OCI-LY7 (cell line): ENCODE measurements around the gene ASL. TPM values are rescaled to one million over a fixed set of nuclear protein-coding genes. Genes with fewer than 3 reads are reported as not detected.
"Not testable (repeated sequence)": the region's sequence is repeated elsewhere in the genome, so short reads cannot be mapped to it uniquely, and the experiment has no call there.

ENCODE experiments used
- BruUV-seq: library from RNA; stranded (reverse); fragments of 400-500 nt; replicated peaks from 2 replicates; lab custom pipeline; 2021; lab: Mats Ljungman, UMichigan
- CTCF ChIA-PET: fragments of 300-600 bp; sonication (Branson Sonifier 250); formaldehyde crosslinking; loops from one replicate; lab custom pipeline; 2022; ENCODE audit warnings: antibody characterized with exemption; ENCODE audit not compliant: unreplicated experiment; lab: Charles Lee
- POLR2A ChIA-PET: fragments of 300-600 bp; sonication (Branson Sonifier 250); formaldehyde crosslinking; loops from one replicate; lab custom pipeline; 2022; ENCODE audit warnings: antibody characterized with exemption; lab: Charles Lee
- DNase-seq: peaks from one replicate; pipeline ENCODE4 v3.0.0-alpha.2; 2015; ENCODE audit warnings: low spot score
- H2AFZ ChIP-seq: fragments of 200-600 bp; sonication (generic), shearing (Covaris generic); 2 replicates; pipeline ENCODE4 v1.6.1; 2014; ENCODE audit warnings: mild to moderate bottlenecking, antibody characterized with exemption, low read length, moderate library complexity
- H3K27ac ChIP-seq: fragments of 200-600 bp; sonication (generic); 2 replicates; pipeline ENCODE4 v1.5.1; 2014; ENCODE audit warnings: mixed run types, low read depth, mild to moderate bottlenecking, moderate library complexity, low read length, inconsistent platforms; ENCODE audit not compliant: poor library complexity, severe bottlenecking
- H3K36me3 ChIP-seq: fragments of 200-600 bp; sonication (generic); 2 replicates; pipeline ENCODE4 v1.6.1; 2014; ENCODE audit warnings: mild to moderate bottlenecking, antibody characterized with exemption, low read length, moderate library complexity, mixed read lengths; ENCODE audit not compliant: insufficient read depth
- H3K4me1 ChIP-seq: fragments of 200-600 bp; sonication (generic); 2 replicates; pipeline ENCODE4 v1.5.1; 2014; ENCODE audit warnings: mild to moderate bottlenecking, low read length; ENCODE audit not compliant: insufficient read depth, poor library complexity, severe bottlenecking
- H3K4me2 ChIP-seq: fragments of 200-600 bp; sonication (generic); 2 replicates; pipeline ENCODE4 v1.6.1; 2014; ENCODE audit warnings: mild to moderate bottlenecking, low read length
- H3K4me3 ChIP-seq: fragments of 200-600 bp; sonication (generic); 2 replicates; pipeline ENCODE4 v1.5.1; 2014; ENCODE audit warnings: mild to moderate bottlenecking, low read depth, low read length; ENCODE audit not compliant: poor library complexity, severe bottlenecking
- H3K79me2 ChIP-seq: fragments of 200-600 bp; sonication (generic); 2 replicates; pipeline ENCODE4 v1.6.1; 2016; ENCODE audit warnings: low read depth, mild to moderate bottlenecking, low read length, moderate library complexity, mixed read lengths; ENCODE audit not compliant: insufficient read depth
- H3K9me2 ChIP-seq: fragments of 200-600 bp; sonication (generic); 2 replicates; pipeline ENCODE4 v1.6.1; 2016; ENCODE audit warnings: mild to moderate bottlenecking, low read length, mixed read lengths; ENCODE audit not compliant: insufficient read depth
- H3K9me3 ChIP-seq: fragments of 200-600 bp; sonication (generic); 2 replicates; pipeline ENCODE4 v1.6.1; 2014; ENCODE audit warnings: mild to moderate bottlenecking, mixed run types, low read length, mixed read lengths
- H4K20me1 ChIP-seq: fragments of 200-600 bp; sonication (generic); 2 replicates; pipeline ENCODE4 v1.6.1; 2014; ENCODE audit warnings: mild to moderate bottlenecking, antibody characterized with exemption, low read length, moderate library complexity, mixed read lengths; ENCODE audit not compliant: insufficient read depth
- EZH2phosphoT487 ChIP-seq: fragments of 200-600 bp; sonication (generic); IDR thresholded peaks from 2 replicates; pipeline ENCODE4 v1.6.1; 2018; ENCODE audit warnings: low read depth, borderline replicate concordance, mild to moderate bottlenecking, mixed run types, antibody characterized with exemption, low read length, moderate library complexity, mixed read lengths
- intact Hi-C: fragments of 100-400 bp; cut with micrococcal nuclease; formaldehyde crosslinking; loops from one replicate; pipeline ENCODE4 v1.10.0; 2022; ENCODE audit not compliant: unreplicated experiment
- total RNA-seq, 2 experiments: library from RNA; depleted of rRNA in 1 of 2; stranded (reverse); fragments of >200 nt in 1 of 2; shearing (Covaris generic) in 1 of 2; gene quantifications; 2 replicates each; pipeline ENCODE4 v1.2.3, GENCODE V29; 2014 to 2022
- TF ChIP-seq, protein P1 (sequence below): fragments of 200-600 bp; sonication (generic); conservative IDR thresholded peaks from 2 replicates; pipeline ENCODE4 v1.5.1; 2014; ENCODE audit warnings: mild to moderate bottlenecking, antibody characterized with exemption, low read length, moderate library complexity, mixed read lengths

Gene ASL
- total RNA-seq, 2 experiments from 2014 or later: 22.2 to 25.7 TPM

GRCh38 chr7:66099551-66100407, 24.2 kb downstream of the ASL start:
- Histone ChIP-seq H3K79me2 (no peaks in the 10 kb centered on the region), H3K9me3 (no peaks in the 10 kb centered on the region), H3K4me3 (peak overlapping the region; percentile 53), H4K20me1 (no peaks in the 10 kb centered on the region), H3K9me2 (no peaks in the 10 kb centered on the region), H3K27ac (peak overlapping the region; percentile 24), H2AFZ (peak overlapping the region; percentile 79), H3K4me2 (peak overlapping the region; percentile 57), H3K4me1 (peaks cover 12% of the 10 kb centered on the region), H3K36me3 (no peaks in the 10 kb centered on the region)
- intact Hi-C loops: no loop called here
- POLR2A ChIA-PET: no interaction called here
- peak; percentile 48 for DNase-seq
- TF ChIP-seq, protein P1, sequence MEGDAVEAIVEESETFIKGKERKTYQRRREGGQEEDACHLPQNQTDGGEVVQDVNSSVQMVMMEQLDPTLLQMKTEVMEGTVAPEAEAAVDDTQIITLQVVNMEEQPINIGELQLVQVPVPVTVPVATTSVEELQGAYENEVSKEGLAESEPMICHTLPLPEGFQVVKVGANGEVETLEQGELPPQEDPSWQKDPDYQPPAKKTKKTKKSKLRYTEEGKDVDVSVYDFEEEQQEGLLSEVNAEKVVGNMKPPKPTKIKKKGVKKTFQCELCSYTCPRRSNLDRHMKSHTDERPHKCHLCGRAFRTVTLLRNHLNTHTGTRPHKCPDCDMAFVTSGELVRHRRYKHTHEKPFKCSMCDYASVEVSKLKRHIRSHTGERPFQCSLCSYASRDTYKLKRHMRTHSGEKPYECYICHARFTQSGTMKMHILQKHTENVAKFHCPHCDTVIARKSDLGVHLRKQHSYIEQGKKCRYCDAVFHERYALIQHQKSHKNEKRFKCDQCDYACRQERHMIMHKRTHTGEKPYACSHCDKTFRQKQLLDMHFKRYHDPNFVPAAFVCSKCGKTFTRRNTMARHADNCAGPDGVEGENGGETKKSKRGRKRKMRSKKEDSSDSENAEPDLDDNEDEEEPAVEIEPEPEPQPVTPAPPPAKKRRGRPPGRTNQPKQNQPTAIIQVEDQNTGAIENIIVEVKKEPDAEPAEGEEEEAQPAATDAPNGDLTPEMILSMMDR: no peak
- TF ChIP-seq EZH2phosphoT487: no peak
- BruUV-seq: no TSS peak
- CTCF ChIA-PET: no interaction called here

DNA sequence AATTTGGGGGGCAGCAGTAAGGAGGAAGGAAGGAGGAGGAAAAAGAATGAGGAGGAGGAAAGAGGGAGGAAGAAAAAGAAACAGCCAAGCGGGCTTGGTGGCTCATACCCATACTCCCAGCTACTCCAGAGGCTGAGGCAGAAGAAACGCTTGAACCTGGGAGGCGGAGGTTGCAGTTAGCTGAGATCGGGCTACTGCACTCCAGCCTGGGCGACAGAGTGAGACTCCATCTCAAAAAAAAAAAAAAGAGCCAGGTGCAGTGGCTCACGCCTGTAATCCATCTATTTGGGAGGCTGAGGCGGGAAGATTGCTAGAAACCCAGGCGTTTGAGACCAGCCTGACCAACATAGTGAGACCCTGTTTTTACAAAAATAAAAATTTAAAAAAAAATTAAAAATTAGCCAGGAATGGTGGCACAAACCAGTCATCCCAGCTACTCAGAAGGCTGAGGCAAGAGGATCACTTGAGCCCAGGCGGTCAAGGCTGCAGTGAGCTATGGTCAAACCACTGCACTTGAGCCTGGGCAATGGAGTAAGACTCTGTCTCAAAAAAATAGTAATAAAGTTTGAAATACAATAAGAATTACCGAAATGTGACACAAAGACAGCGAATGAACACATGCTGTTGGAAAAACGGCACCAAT, 24.9 kb downstream of the ASL start:
- H3K79me2 ChIP-seq: no peaks in the 10 kb centered on the region
- no peaks in the 10 kb centered on the region for H3K9me2 ChIP-seq
- peak overlapping the region; percentile 79; the same call in 1 of the 2 replicates for H2AFZ ChIP-seq
- H3K4me3 ChIP-seq: peak overlapping the region; percentile 53
- no peak for DNase-seq
- no peaks in the 10 kb centered on the region for H3K36me3 ChIP-seq
- BruUV-seq: no TSS peak
- H3K27ac ChIP-seq: peak overlapping the region; percentile 24
- ChIA-PET POLR2A (no interaction called here), CTCF (no interaction called here)
- H4K20me1 ChIP-seq: no peaks in the 10 kb centered on the region
- peak overlapping the region; percentile 57 for H3K4me2 ChIP-seq
- H3K9me3 ChIP-seq: no peaks in the 10 kb centered on the region
- TF ChIP-seq, protein P1: no peak
- TF ChIP-seq EZH2phosphoT487: no peak
- H3K4me1 ChIP-seq: peaks cover 12% of the 10 kb centered on the region
- intact Hi-C loops: no loop called here

DNA sequence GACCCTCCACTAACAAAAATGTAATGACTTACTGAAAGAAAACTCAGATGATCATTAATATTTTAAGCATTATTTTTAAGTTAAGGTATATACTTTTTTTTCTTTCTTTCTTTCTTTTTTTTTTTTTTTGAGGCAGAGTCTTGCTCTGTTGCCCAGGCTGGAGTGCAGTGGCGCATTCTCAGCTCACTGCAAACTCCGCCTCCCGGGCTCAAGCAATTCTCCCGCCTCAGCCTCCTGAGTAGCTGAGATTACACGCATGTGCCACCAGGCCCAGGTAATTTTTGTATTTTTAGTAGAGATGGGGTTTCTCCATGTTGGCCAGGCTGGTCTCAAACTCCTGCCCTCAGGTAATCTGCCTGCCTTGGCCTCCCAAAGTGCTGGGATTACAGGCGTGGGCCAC, 26.5 kb downstream of the ASL start:
- H3K9me3 ChIP-seq, intact Hi-C loops, BruUV-seq, POLR2A ChIA-PET, H4K20me1 ChIP-seq, DNase-seq, H3K36me3 ChIP-seq, H3K4me3 ChIP-seq, H3K27ac ChIP-seq, H3K9me2 ChIP-seq, H2AFZ ChIP-seq, H3K79me2 ChIP-seq, CTCF ChIA-PET, H3K4me2 ChIP-seq: not testable (repeated sequence)
- H3K4me1 ChIP-seq: peaks cover 12% of the 10 kb centered on the region

DNA sequence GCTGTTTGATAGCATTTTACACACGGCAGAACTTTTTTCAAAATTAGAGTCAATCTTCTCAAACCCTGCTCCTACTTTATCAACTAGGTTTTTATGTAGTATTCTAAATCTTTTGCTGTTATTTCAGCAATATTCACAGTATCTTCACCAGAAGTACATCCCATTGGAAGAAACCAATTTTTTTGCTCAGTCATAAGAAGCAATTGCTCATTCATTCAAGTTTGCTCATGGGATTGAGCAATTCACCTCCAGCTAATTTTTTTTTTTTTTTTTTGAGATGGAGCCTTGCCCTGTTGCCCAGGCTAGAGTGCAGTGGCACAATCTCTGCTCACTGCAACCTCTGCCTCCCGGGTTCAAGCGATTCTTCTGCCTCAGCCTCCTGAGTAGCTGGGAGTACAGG, 28.4 kb downstream of the ASL start:
- CTCF ChIA-PET, DNase-seq, POLR2A ChIA-PET, H3K9me3 ChIP-seq, H2AFZ ChIP-seq, H3K36me3 ChIP-seq, H3K4me3 ChIP-seq, BruUV-seq, H3K4me2 ChIP-seq, H3K79me2 ChIP-seq, intact Hi-C loops, H4K20me1 ChIP-seq, H3K9me2 ChIP-seq, H3K27ac ChIP-seq: not testable (repeated sequence)
- peaks cover 12% of the 10 kb centered on the region for H3K4me1 ChIP-seq
